ENCODE results near the gene SPTAN1. TPM values are rescaled to one million over a fixed set of nuclear protein-coding genes. Genes with fewer than 3 reads are reported as not detected.
A peak's percentile ranks its signal among the peaks of the same experiment; 100 is the strongest.

SPTAN1 gene
- total RNA-seq, 6 experiments from 2014 or later = 74.6 to 141 (median 98.6) TPM

DNA sequence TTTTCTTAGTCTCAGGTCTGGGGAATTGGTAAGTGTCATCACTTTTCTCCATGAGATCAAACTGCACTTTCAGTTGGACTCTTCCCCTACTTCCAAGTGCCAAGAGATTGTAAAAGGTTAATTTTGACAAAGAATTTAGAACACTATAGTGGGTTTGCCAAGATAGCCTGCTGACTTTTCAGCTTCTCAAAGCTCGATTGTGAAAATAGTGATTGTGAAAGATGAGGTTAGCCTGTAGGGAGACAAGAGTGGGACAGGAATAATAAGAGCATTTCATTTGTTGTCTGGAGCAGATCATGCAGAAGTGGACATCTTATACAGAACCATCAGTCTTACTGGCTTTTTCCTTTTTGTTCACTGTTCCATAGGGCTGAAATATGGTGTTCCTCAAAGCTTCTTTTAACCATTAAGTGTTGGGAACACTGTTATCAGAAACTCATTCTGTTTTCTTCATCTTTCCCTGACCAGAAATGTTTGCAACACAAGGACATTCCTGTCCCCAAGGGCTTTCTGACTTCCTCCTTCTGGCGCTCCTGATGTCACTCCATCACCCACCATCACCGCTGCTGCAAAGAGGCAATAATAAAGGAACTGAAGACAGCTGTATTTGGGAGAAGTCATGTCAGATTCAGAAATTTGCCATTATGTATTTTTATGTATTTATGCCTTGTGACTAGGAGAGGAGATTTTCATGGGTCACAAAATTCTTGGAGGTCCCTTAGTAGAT is 11.6 kb upstream of the SPTAN1 start:
- ATAC-seq = peak in 2 of 4 donors; percentile 64 to 89
- no peak overlapping the region for H3K4me3 ChIP-seq
- H3K27ac ChIP-seq = peak overlapping the region in 1 of 3 donors; percentile 20
- WGBS (ENCODE audit: insufficient coverage, low coverage, low lambda C conversion rate, missing lambda C conversion rate) = 59% methylated on average over 3 of the region's 3 CpGs
- intact Hi-C loops (cut with DNase I) = no loop called here
- no peaks in the 10 kb centered on the region for H3K27me3 ChIP-seq
- H3K9me3 ChIP-seq = no peaks in the 10 kb centered on the region
- peaks cover 0 to 12% (median 0%) of the 10 kb centered on the region in 4 donors for H3K4me1 ChIP-seq
- no peak for DNase-seq
- TF ChIP-seq, protein P1, sequence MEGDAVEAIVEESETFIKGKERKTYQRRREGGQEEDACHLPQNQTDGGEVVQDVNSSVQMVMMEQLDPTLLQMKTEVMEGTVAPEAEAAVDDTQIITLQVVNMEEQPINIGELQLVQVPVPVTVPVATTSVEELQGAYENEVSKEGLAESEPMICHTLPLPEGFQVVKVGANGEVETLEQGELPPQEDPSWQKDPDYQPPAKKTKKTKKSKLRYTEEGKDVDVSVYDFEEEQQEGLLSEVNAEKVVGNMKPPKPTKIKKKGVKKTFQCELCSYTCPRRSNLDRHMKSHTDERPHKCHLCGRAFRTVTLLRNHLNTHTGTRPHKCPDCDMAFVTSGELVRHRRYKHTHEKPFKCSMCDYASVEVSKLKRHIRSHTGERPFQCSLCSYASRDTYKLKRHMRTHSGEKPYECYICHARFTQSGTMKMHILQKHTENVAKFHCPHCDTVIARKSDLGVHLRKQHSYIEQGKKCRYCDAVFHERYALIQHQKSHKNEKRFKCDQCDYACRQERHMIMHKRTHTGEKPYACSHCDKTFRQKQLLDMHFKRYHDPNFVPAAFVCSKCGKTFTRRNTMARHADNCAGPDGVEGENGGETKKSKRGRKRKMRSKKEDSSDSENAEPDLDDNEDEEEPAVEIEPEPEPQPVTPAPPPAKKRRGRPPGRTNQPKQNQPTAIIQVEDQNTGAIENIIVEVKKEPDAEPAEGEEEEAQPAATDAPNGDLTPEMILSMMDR (IDR thresholded peaks at IDR 0.05) = no peak
- no peak for TF ChIP-seq POLR2A (IDR thresholded peaks at IDR 0.05)
- H3K36me3 ChIP-seq = peaks cover 0 to 35% (median 21%) of the 10 kb centered on the region in 4 donors

DNA sequence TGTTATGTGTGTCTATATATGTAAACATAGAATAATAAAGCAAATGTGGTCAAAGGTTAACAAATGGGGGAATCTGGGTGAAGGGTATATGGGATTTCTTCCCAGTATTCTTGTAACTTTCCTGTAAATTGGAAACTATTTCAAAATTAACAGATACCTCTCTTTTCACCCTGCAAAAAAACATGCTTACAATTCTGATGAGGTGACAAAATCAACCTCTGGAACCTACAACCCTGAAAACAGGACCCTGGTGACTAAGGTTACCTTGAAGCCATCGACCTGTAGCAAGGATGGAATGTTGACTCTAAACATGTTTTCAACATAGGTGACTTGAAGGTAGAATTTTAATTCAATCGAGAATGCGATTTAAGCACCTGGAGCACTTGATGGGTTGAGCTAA is 5.9 kb upstream of the SPTAN1 start:
- H3K36me3 ChIP-seq = peaks cover 0 to 3% (median 0%) of the 10 kb centered on the region in 4 donors
- H3K4me3 ChIP-seq = no peak overlapping the region
- 58% methylated on average over 3 of the region's 3 CpGs for WGBS (ENCODE audit: insufficient coverage, low coverage, low lambda C conversion rate, missing lambda C conversion rate)
- H3K9me3 ChIP-seq = no peaks in the 10 kb centered on the region
- DNase-seq (no peak), ATAC-seq (no peak)
- TF ChIP-seq, protein P1 (IDR thresholded peaks at IDR 0.05) = no peak
- no peaks in the 10 kb centered on the region for H3K27me3 ChIP-seq
- H3K27ac ChIP-seq = no peak overlapping the region
- intact Hi-C loops (cut with DNase I) = no loop called here
- H3K4me1 ChIP-seq = peaks cover 0 to 4% (median under 1%) of the 10 kb centered on the region in 4 donors

DNA sequence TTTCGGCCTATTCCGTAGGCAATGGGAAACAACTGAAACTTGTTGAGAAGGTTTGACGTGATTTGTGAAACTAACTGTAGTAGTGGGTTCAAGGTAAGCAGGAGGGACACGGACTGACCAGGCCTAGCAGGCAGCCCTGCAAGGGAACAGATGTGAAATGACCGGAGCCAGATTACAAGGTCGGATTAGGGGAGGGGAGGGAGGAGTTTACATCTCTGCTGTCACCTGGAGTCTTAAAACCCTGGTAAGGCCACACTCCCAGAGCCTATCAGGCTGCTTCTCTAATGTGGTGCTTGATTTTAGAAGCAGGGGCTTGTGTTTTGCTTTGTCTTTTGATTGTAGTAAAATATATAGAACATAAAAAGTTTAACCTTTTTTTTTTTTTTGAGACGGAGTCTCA is 3.5 kb upstream of the SPTAN1 start:
- H3K36me3 ChIP-seq = no peaks in the 10 kb centered on the region

DNA sequence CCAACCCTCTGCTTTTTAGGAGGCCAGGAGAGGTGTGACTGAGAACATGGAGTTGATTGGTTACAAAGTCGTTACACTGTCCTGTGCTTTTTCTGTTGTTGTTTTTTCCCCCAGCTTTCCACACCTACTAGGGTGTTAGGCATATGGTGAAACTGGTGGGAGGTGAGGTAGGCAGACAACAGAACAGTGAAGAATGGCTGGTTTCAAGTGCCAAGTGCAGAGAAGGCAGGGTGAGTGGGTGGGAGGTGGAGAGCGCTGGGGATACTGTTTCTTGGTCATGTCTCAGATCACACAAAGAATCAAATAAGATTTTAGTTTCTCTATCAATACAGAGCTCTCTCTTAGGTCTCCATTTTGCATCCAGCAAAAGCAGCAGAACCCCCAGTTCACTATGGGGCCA is 2.2 kb upstream of the SPTAN1 start:
- 67% methylated on average over 2 of the region's 2 CpGs for WGBS (ENCODE audit: insufficient coverage, low coverage, low lambda C conversion rate, missing lambda C conversion rate)

More for the DNA sequence above, 3.5 kb upstream of the SPTAN1 start:
- Histone ChIP-seq H3K4me1 (peaks cover 0 to 8% (median 4%) of the 10 kb centered on the region in 4 donors), H3K27me3 (no peaks in the 10 kb centered on the region), H3K27ac (no peak overlapping the region), H3K4me3 (no peak overlapping the region), H3K9me3 (no peaks in the 10 kb centered on the region)
- 81% methylated on average over 7 of the region's 7 CpGs for WGBS (ENCODE audit: insufficient coverage, low coverage, low lambda C conversion rate, missing lambda C conversion rate)
- DNase-seq (no peak), ATAC-seq (no peak)
- intact Hi-C loops (cut with DNase I) = no loop called here
- no peak for TF ChIP-seq POLR2A (IDR thresholded peaks at IDR 0.05)
- TF ChIP-seq, protein P1 (IDR thresholded peaks at IDR 0.05) = no peak

More for the DNA sequence above, 2.2 kb upstream of the SPTAN1 start:
- Histone ChIP-seq H3K9me3 (no peaks in the 10 kb centered on the region), H3K4me3 (no peak overlapping the region), H3K27me3 (no peaks in the 10 kb centered on the region), H3K27ac (no peak overlapping the region), H3K4me1 (peaks cover 0 to 22% (median 7%) of the 10 kb centered on the region in 4 donors), H3K36me3 (no peaks in the 10 kb centered on the region)
- intact Hi-C loops (cut with DNase I) = no loop called here
- TF ChIP-seq, protein P1 (IDR thresholded peaks at IDR 0.05) = no peak
- TF ChIP-seq POLR2A (IDR thresholded peaks at IDR 0.05) = no peak
- ATAC-seq (no peak), DNase-seq (no peak)

All from right lobe of liver (tissue), 6 donors.